K562 (cell line): ENCODE data around the gene ZKSCAN3. TPM values are rescaled to one million over a fixed set of nuclear protein-coding genes. Genes with fewer than 3 reads are reported as not detected.

Experiments used
- BACH1 ChIP-seq: fragments of 200-800 bp; sonication (Bioruptor generic); IDR thresholded peaks from 2 replicates; pipeline ENCODE4 v1.6.1; 2016; ENCODE audit warnings: missing genetic modification characterization, missing compliant biosample characterization
- CGGBP1 ChIP-seq: fragments of 250-450 bp; sonication (Bioruptor Pico); IDR thresholded peaks from 2 replicates; pipeline ENCODE4 v1.9.0; 2021; ENCODE audit warnings: mild to moderate bottlenecking
- CHD2 ChIP-seq: IDR thresholded peaks from 2 replicates; pipeline ENCODE4 v1.6.1; 2011; ENCODE audit warnings: low read depth, low read length
- ELF2 ChIP-seq: fragments of 250-450 bp; sonication (Bioruptor Pico); IDR thresholded peaks from 2 replicates; pipeline ENCODE4 v1.5.0; 2021; ENCODE audit warnings: mild to moderate bottlenecking
- EP300 ChIP-seq: IDR thresholded peaks from 2 replicates; pipeline ENCODE4 v1.6.1; 2012; ENCODE audit warnings: low read length, improper control_type of control experiment
- FOXA3 ChIP-seq, 2 experiments: fragments of 450-650 bp in 1 of 2; sonication (generic) in 1 of 2; formaldehyde crosslinking; IDR thresholded peaks in 1 of 2; conservative IDR thresholded peaks in 1 of 2; 2 replicates each; pipeline versions ENCODE4 v1.4.0 to v1.8.0; 2020 to 2022; ENCODE audit warnings: mild to moderate bottlenecking in 2 of 2, missing genetic modification reagents in 1 of 2
- FOXK2 ChIP-seq, 2 experiments: fragments of 450-650 bp; IDR thresholded peaks in 1 of 2; conservative IDR thresholded peaks in 1 of 2; 2 replicates each; pipeline ENCODE4 v1.6.1; 2016; ENCODE audit warnings: low read depth in 2 of 2, mild to moderate bottlenecking in 1 of 2
- FOXM1 ChIP-seq, 2 experiments: fragments of 450-650 bp in 1 of 2; sonication (generic) in 1 of 2; formaldehyde crosslinking in 1 of 2; IDR thresholded peaks; 2 replicates each; pipeline versions ENCODE4 v1.6.1 to v1.9.0; 2017 to 2022; ENCODE audit warnings: low read depth in 2 of 2, mild to moderate bottlenecking in 2 of 2, missing genetic modification reagents in 1 of 2, moderate library complexity in 1 of 2
- ID3 ChIP-seq, 2 experiments: fragments of 250-450 bp in 1 of 2; fragments of 450-650 bp in 1 of 2; sonication (Bioruptor Pico) in 1 of 2; IDR thresholded peaks; 2 replicates each; pipeline versions ENCODE4 v1.6.1 to v1.8.0; 2016 to 2021; ENCODE audit warnings: mild to moderate bottlenecking in 2 of 2, moderate library complexity in 2 of 2, missing compliant biosample characterization in 1 of 2, missing genetic modification characterization in 1 of 2
- JUN ChIP-seq, 2 experiments: sonication (generic) in 1 of 2; formaldehyde crosslinking in 1 of 2; IDR thresholded peaks; 2 replicates each; pipeline versions ENCODE4 v1.6.1 to v1.8.0; 2012 to 2022; ENCODE audit warnings: borderline replicate concordance in 2 of 2, mild to moderate bottlenecking in 2 of 2, improper control_type of control experiment in 1 of 2, low read depth in 1 of 2, low read length in 1 of 2, missing genetic modification reagents in 1 of 2
- MAFK ChIP-seq: IDR thresholded peaks from 2 replicates; pipeline ENCODE4 v1.6.1; 2011; ENCODE audit warnings: low read length, improper control_type of control experiment
- MLLT1 ChIP-seq, 2 experiments: fragments of 450-650 bp; IDR thresholded peaks; 2 replicates each; pipeline ENCODE4 v1.6.1; 2016
- PHB2 ChIP-seq: fragments of 450-650 bp; IDR thresholded peaks from 2 replicates; pipeline ENCODE4 v1.6.1; 2017; ENCODE audit warnings: low read depth
- TOE1 ChIP-seq, 2 experiments: fragments of 450-650 bp in 1 of 2; sonication (generic) in 1 of 2; formaldehyde crosslinking in 1 of 2; IDR thresholded peaks; 2 replicates each; pipeline versions ENCODE4 v1.7.1 to v1.8.0; 2016 to 2022; ENCODE audit warnings: borderline replicate concordance in 2 of 2, mild to moderate bottlenecking in 2 of 2, antibody characterized with exemption in 1 of 2, inconsistent platforms in 1 of 2, low read depth in 1 of 2, missing genetic modification reagents in 1 of 2, moderate library complexity in 1 of 2
- WHSC1 ChIP-seq: IDR thresholded peaks from one replicate; pipeline ENCODE4 v1.6.1; 2012; ENCODE audit warnings: low read length, control low read depth, inconsistent platforms
- ZBTB11 ChIP-seq, 3 experiments: fragments of 200-800 bp in 1 of 3; fragments of 250-450 bp in 1 of 3; fragments of 450-650 bp in 1 of 3; sonication (Bioruptor Pico) in 1 of 3; sonication (Bioruptor generic) in 1 of 3; formaldehyde crosslinking in 1 of 3; IDR thresholded peaks; 2 replicates each; pipeline versions ENCODE4 v1.6.1 to v1.8.0; 2016 to 2022; ENCODE audit warnings: mild to moderate bottlenecking in 2 of 3, missing genetic modification characterization in 2 of 3, missing compliant biosample characterization in 1 of 3, moderate library complexity in 1 of 3
- ZC3H8 ChIP-seq: fragments of 450-650 bp; IDR thresholded peaks from 2 replicates; pipeline ENCODE4 v1.6.1; 2017
- ZKSCAN3 ChIP-seq: fragments of 250-450 bp; sonication (Bioruptor Pico); IDR thresholded peaks from 2 replicates; pipeline ENCODE4 v1.4.0; 2020
- ZNF217 ChIP-seq: sonication (generic); formaldehyde crosslinking; IDR thresholded peaks from 2 replicates; pipeline ENCODE4 v1.8.0; 2022; ENCODE audit warnings: mild to moderate bottlenecking, missing genetic modification reagents
- polyA plus RNA-seq, 8 experiments: library from polyadenylated mRNA; depleted of rRNA in 4 of 8; stranded (reverse) in 5 of 8; unstranded in 3 of 8; fragments of >200 nt; fragmentation: Nextera tagmentation in 2 of 8; fragmentation: Illumina TruSeq in 1 of 8; extraction: Ambion mirVana in 2 of 8; extraction: Trizol in 1 of 8; gene quantifications; 2 replicates each; pipeline versions ENCODE4 v1.2.1 to v1.2.3, GENCODE V29; 2011 to 2014; ENCODE audit warnings: inconsistent platforms in 1 of 8, missing spikeins in 1 of 8
- total RNA-seq, 7 experiments: library from RNA; depleted of rRNA in 6 of 7; stranded (reverse); fragments of >200 nt in 6 of 7; fragmentation: Illumina TruSeq in 2 of 7; extraction: Trizol in 2 of 7; gene quantifications; 2 replicates each; pipeline versions ENCODE4 v1.2.1 to v1.2.3, GENCODE V29; 2011 to 2021; ENCODE audit warnings: low replicate concordance in 1 of 7

The ZKSCAN3 gene
- total and polyA plus RNA-seq, 9 of the 15 experiments (the other 6 are each of a cell fraction or from before 2014, with no cell fraction given), result 3.0 to 12.4 (median 10.2) TPM

GRCh38 chr6:28335564-28336283 is 14.0 kb upstream of the ZKSCAN3 start, which contains the start of gene ZSCAN31 (continued):
- no peak for TF ChIP-seq TOE1 (IDR thresholded peaks at IDR 0.05; ENCODE audit: borderline replicate concordance)
- no peak; the same call in 1 of the 2 replicates for TF ChIP-seq TOE1 (CRISPR knock-in tag; IDR thresholded peaks at IDR 0.05; ENCODE audit: borderline replicate concordance, low read depth)
- TF ChIP-seq BACH1 (tag), result peak; percentile 78; the same call in 1 of the 2 replicates
- TF ChIP-seq ZKSCAN3, result no peak
- no peak for TF ChIP-seq ZC3H8
- peak; percentile 85 to 90; a peak in 2 of 4 replicates for TF ChIP-seq MLLT1 (IDR thresholded peaks at IDR 0.05)
- peak; percentile 61; the same call in 1 of the 2 replicates for TF ChIP-seq CGGBP1 (CRISPR knock-in tag)
- TF ChIP-seq ID3 (CRISPR knock-in tag; IDR thresholded peaks at IDR 0.05), result no peak
- 0 out of 2 replicates have a peak, but pooled peaks have one; percentile 26 for TF ChIP-seq ID3 (tag; IDR thresholded peaks at IDR 0.05)
- TF ChIP-seq ZNF217 (CRISPR knock-in tag), result no peak
- no peak for TF ChIP-seq WHSC1
- peak; percentile 62 for TF ChIP-seq CHD2
- peak in 1 of 2 experiments; percentile 44; a peak in 2 of 4 replicates for TF ChIP-seq FOXA3 (CRISPR knock-in tag; conservative IDR thresholded peaks at IDR 0.05 in 1 of 2, IDR thresholded peaks at IDR 0.05 in 1 of 2)
- TF ChIP-seq EP300, result peak; percentile 8; the same call in 1 of the 2 replicates
- peak; percentile 1; the same call in 1 of the 2 replicates for TF ChIP-seq MAFK
- no peak; a peak in 2 of 6 replicates for TF ChIP-seq ZBTB11 (CRISPR knock-in tag; IDR thresholded peaks at IDR 0.05)
- no peak for TF ChIP-seq ELF2 (CRISPR knock-in tag)
- TF ChIP-seq JUN (IDR thresholded peaks at IDR 0.05; ENCODE audit: borderline replicate concordance, low read depth, low read length), result peak; percentile 85
- no peak; the same call in 1 of the 2 replicates for TF ChIP-seq JUN (CRISPR knock-in tag; IDR thresholded peaks at IDR 0.05; ENCODE audit: borderline replicate concordance)
- TF ChIP-seq FOXM1 (IDR thresholded peaks at IDR 0.05; ENCODE audit: low read depth), result peak; percentile 9; the same call in 1 of the 2 replicates
- 0 out of 2 replicates have a peak, but pooled peaks have one; percentile 20 for TF ChIP-seq FOXM1 (CRISPR knock-in tag; IDR thresholded peaks at IDR 0.05; ENCODE audit: low read depth)
- no peak for TF ChIP-seq PHB2
- no peak for TF ChIP-seq FOXK2 (conservative IDR thresholded peaks at IDR 0.05 in 1 of 2, IDR thresholded peaks at IDR 0.05 in 1 of 2; ENCODE audit: low read depth in 2 of 2)
